ENCODE measurements around the gene PITPNC1. TPM values are rescaled to one million over a fixed set of nuclear protein-coding genes. Genes with fewer than 3 reads are reported as not detected.
"Not testable (repeated sequence)": the region's sequence is repeated elsewhere in the genome, so short reads cannot be mapped to it uniquely, and the experiment has no call there.

The PITPNC1 gene
- total RNA-seq, 2 donors from 2014 or later, result 10.8 to 20.4 TPM

DNA sequence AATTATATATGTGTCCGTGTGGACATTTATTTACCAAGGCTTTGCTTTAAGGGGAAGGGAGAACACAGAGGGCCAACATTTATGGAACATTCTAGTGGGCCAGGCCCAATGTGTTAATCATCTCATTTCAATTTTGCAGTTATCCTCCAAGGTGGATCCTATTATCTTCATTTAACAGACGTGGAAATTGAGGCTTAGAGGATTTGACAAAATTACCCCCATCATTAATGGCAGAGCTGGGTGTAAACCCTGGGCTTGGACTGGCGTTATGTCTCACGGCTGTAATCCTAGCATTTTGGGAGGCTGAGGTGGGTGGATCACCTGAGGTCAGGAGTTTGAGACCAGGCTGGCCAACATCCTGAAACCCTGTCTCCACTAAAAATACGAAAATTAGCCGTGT, 26.4 kb downstream of the PITPNC1 start:
- H3K9me3 ChIP-seq, result no peaks in the 10 kb centered on the region
- DNase-seq, result no peak
- no peaks in the 10 kb centered on the region for H3K36me3 ChIP-seq
- peaks cover 8% of the 10 kb centered on the region for H3K4me1 ChIP-seq
- intact Hi-C loops (cut with DNase I), result no loop called here
- no peak overlapping the region for H3K4me3 ChIP-seq
- H3K9ac ChIP-seq (ENCODE audit: low read depth in 2 of 2, low read length in 2 of 2), result no peak overlapping the region
- H3K27me3 ChIP-seq, result no peaks in the 10 kb centered on the region
- no peak overlapping the region for H3K27ac ChIP-seq
- TF ChIP-seq CTCF (IDR thresholded peaks at IDR 0.05), result no peak

GRCh38 chr17:67408455-67408830, 31.4 kb downstream of the PITPNC1 start:
- H3K27me3 ChIP-seq; H3K9ac ChIP-seq (ENCODE audit: low read depth in 2 of 2, low read length in 2 of 2); H3K9me3 ChIP-seq; H3K4me3 ChIP-seq; H3K36me3 ChIP-seq; intact Hi-C loops (cut with DNase I); H3K27ac ChIP-seq; DNase-seq; H3K4me1 ChIP-seq: not testable (repeated sequence)

GRCh38 chr17:67411397-67411796, 34.3 kb downstream of the PITPNC1 start:
- Histone ChIP-seq H3K9ac (ENCODE audit: low read depth in 2 of 2, low read length in 2 of 2) (no peak overlapping the region), H3K9me3 (no peaks in the 10 kb centered on the region), H3K4me1 (no peaks in the 10 kb centered on the region), H3K36me3 (no peaks in the 10 kb centered on the region), H3K27ac (no peak overlapping the region), H3K27me3 (no peaks in the 10 kb centered on the region), H3K4me3 (no peak overlapping the region)
- intact Hi-C loops (cut with DNase I), result no loop called here
- no peak for TF ChIP-seq CTCF (IDR thresholded peaks at IDR 0.05)
- DNase-seq, result no peak

GRCh38 chr17:67412032-67412431, 35.0 kb downstream of the PITPNC1 start:
- Histone ChIP-seq H3K4me1 (no peaks in the 10 kb centered on the region), H3K27me3 (no peaks in the 10 kb centered on the region), H3K9ac (ENCODE audit: low read depth in 2 of 2, low read length in 2 of 2) (no peak overlapping the region), H3K27ac (peak overlapping the region; percentile 15), H3K4me3 (no peak overlapping the region), H3K9me3 (no peaks in the 10 kb centered on the region), H3K36me3 (no peaks in the 10 kb centered on the region)
- no peak for DNase-seq
- no peak for TF ChIP-seq CTCF (IDR thresholded peaks at IDR 0.05)
- intact Hi-C loops (cut with DNase I), result no loop called here

GRCh38 chr17:67412941-67413340, 35.9 kb downstream of the PITPNC1 start:
- TF ChIP-seq CTCF (IDR thresholded peaks at IDR 0.05), result no peak
- Histone ChIP-seq H3K36me3 (no peaks in the 10 kb centered on the region), H3K9me3 (no peaks in the 10 kb centered on the region), H3K27me3 (no peaks in the 10 kb centered on the region), H3K4me3 (no peak overlapping the region), H3K9ac (ENCODE audit: low read depth in 2 of 2, low read length in 2 of 2) (no peak overlapping the region), H3K27ac (peak overlapping the region; percentile 15), H3K4me1 (no peaks in the 10 kb centered on the region)
- intact Hi-C loops (cut with DNase I), result no loop called here
- no peak for DNase-seq

GRCh38 chr17:67413388-67413787, 36.3 kb downstream of the PITPNC1 start:
- DNase-seq, result no peak
- Histone ChIP-seq H3K9ac (ENCODE audit: low read depth in 2 of 2, low read length in 2 of 2) (no peak overlapping the region), H3K4me1 (no peaks in the 10 kb centered on the region), H3K36me3 (no peaks in the 10 kb centered on the region), H3K27me3 (no peaks in the 10 kb centered on the region), H3K9me3 (no peaks in the 10 kb centered on the region), H3K27ac (no peak overlapping the region), H3K4me3 (no peak overlapping the region)
- intact Hi-C loops (cut with DNase I), result no loop called here
- TF ChIP-seq CTCF (IDR thresholded peaks at IDR 0.05), result no peak

Measured in colonic mucosa (tissue), 4 donors.